ENCODE measurements around the gene ZNF747. TPM values are rescaled to one million over a fixed set of nuclear protein-coding genes. Genes with fewer than 3 reads are reported as not detected.

ZNF747 gene
- total RNA-seq, 1 experiment from 2014 or later = 9.8 TPM

Small RNA genes within 50 kb of the gene (small RNA-seq; reads per million reads assigned to genes)
- gene MIR4518 (not detected), gene RNU7-61P (not detected)

Other genes starting within 250 kb of the ZNF747 start
- gene CD2BP2, start 179.6 kb downstream of the ZNF747 start, total RNA-seq (2014; rRNA removed; shearing (Covaris generic); ENCODE audit: low replicate concordance) = 45.4 and 65.1 TPM in 2 replicates
- 31.2 and 45.5 TPM in 2 replicates for gene TBC1D10B, start 164.4 kb downstream of the ZNF747 start, total RNA-seq (2014; rRNA removed; shearing (Covaris generic); ENCODE audit: low replicate concordance)
- not detected in 2 replicates for gene MYL11, start 160.1 kb downstream of the ZNF747 start, total RNA-seq (2014; rRNA removed; shearing (Covaris generic); ENCODE audit: low replicate concordance)
- gene SEPTIN1, start 152.3 kb downstream of the ZNF747 start, total RNA-seq (2014; rRNA removed; shearing (Covaris generic); ENCODE audit: low replicate concordance) = 64.1 and 117 TPM in 2 replicates
- gene ZNF48, start 139.4 kb downstream of the ZNF747 start, total RNA-seq (2014; rRNA removed; shearing (Covaris generic); ENCODE audit: low replicate concordance) = 18.2 and 20.5 TPM in 2 replicates
- gene ZNF771, start 127.3 kb downstream of the ZNF747 start, total RNA-seq (2014; rRNA removed; shearing (Covaris generic); ENCODE audit: low replicate concordance) = 13.1 and 20.0 TPM in 2 replicates
- gene DCTPP1, start 104.8 kb downstream of the ZNF747 start, total RNA-seq (2014; rRNA removed; shearing (Covaris generic); ENCODE audit: low replicate concordance) = 31.3 and 48.5 TPM in 2 replicates
- gene SEPHS2, start 89.0 kb downstream of the ZNF747 start, total RNA-seq (2014; rRNA removed; shearing (Covaris generic); ENCODE audit: low replicate concordance) = 16.3 and 21.8 TPM in 2 replicates
- gene ITGAL, start 62.1 kb downstream of the ZNF747 start, total RNA-seq (2014; rRNA removed; shearing (Covaris generic); ENCODE audit: low replicate concordance) = 0.07 and 0.51 TPM in 2 replicates
- 59.4 and 107 TPM in 2 replicates for gene ZNF768, start 8.3 kb downstream of the ZNF747 start, total RNA-seq (2014; rRNA removed; shearing (Covaris generic); ENCODE audit: low replicate concordance)
- 7.0 and 15.8 TPM in 2 replicates for gene ZNF764, start 23.5 kb upstream of the ZNF747 start, total RNA-seq (2014; rRNA removed; shearing (Covaris generic); ENCODE audit: low replicate concordance)
- gene ZNF688, start 36.9 kb upstream of the ZNF747 start, total RNA-seq (2014; rRNA removed; shearing (Covaris generic); ENCODE audit: low replicate concordance) = 18.0 and 24.9 TPM in 2 replicates
- 14.9 and 20.8 TPM in 2 replicates for gene ZNF785, start 50.8 kb upstream of the ZNF747 start, total RNA-seq (2014; rRNA removed; shearing (Covaris generic); ENCODE audit: low replicate concordance)
- 6.9 and 7.5 TPM in 2 replicates for gene ZNF689, start 75.5 kb upstream of the ZNF747 start, total RNA-seq (2014; rRNA removed; shearing (Covaris generic); ENCODE audit: low replicate concordance)
- gene PRR14, start 116.1 kb upstream of the ZNF747 start, total RNA-seq (2014; rRNA removed; shearing (Covaris generic); ENCODE audit: low replicate concordance) = 17.4 and 42.0 TPM in 2 replicates
- 32.9 and 36.1 TPM in 2 replicates for gene FBRS, start 123.6 kb upstream of the ZNF747 start, total RNA-seq (2014; rRNA removed; shearing (Covaris generic); ENCODE audit: low replicate concordance)
- gene SRCAP, start 164.3 kb upstream of the ZNF747 start, total RNA-seq (2014; rRNA removed; shearing (Covaris generic); ENCODE audit: low replicate concordance) = 13.2 and 21.2 TPM in 2 replicates
- gene PHKG2, start 213.6 kb upstream of the ZNF747 start, total RNA-seq (2014; rRNA removed; shearing (Covaris generic); ENCODE audit: low replicate concordance) = 32.3 and 35.5 TPM in 2 replicates
- gene CFAP119, start 227.2 kb upstream of the ZNF747 start, total RNA-seq (2014; rRNA removed; shearing (Covaris generic); ENCODE audit: low replicate concordance) = 8.9 and 15.0 TPM in 2 replicates
- 57.9 and 66.4 TPM in 2 replicates for gene RNF40, start 227.5 kb upstream of the ZNF747 start, total RNA-seq (2014; rRNA removed; shearing (Covaris generic); ENCODE audit: low replicate concordance)